OCI-LY1 (cell line): Measurements from ENCODE around the gene ANKRD13A.

Experiments
- H2AFZ ChIP-seq: fragments of 200-600 bp; sonication (generic), shearing (Covaris generic); 2 replicates; pipeline ENCODE4 v1.6.0; 2014; ENCODE audit warnings: antibody characterized with exemption, mild to moderate bottlenecking, low read length
- H3F3A ChIP-seq: fragments of 200-600 bp; sonication (generic), shearing (Covaris generic); 2 replicates; pipeline ENCODE4 v1.6.0; 2014; ENCODE audit warnings: mild to moderate bottlenecking, antibody characterized with exemption, low read length, moderate library complexity; ENCODE audit not compliant: insufficient read depth
- H3K27ac ChIP-seq: fragments of 200-600 bp; sonication (generic); 2 replicates; pipeline ENCODE4 v1.5.1; 2014; ENCODE audit warnings: low read length, mixed run types, mild to moderate bottlenecking, low read depth; ENCODE audit not compliant: poor library complexity, severe bottlenecking
- H3K27me3 ChIP-seq: fragments of 200-600 bp; sonication (generic); 2 replicates; pipeline ENCODE4 v1.6.0; 2014; ENCODE audit warnings: antibody characterized with exemption, mild to moderate bottlenecking, low read length, moderate library complexity; ENCODE audit not compliant: insufficient read depth
- H3K36me3 ChIP-seq: fragments of 200-600 bp; sonication (generic); 2 replicates; pipeline ENCODE4 v1.6.1; 2014; ENCODE audit warnings: mild to moderate bottlenecking, antibody characterized with exemption, low read length, moderate library complexity, mixed read lengths; ENCODE audit not compliant: insufficient read depth
- H3K4me1 ChIP-seq: fragments of 200-600 bp; sonication (generic); 2 replicates; pipeline ENCODE4 v1.5.1; 2014; ENCODE audit warnings: mild to moderate bottlenecking, low read length, moderate library complexity; ENCODE audit not compliant: insufficient read depth, severe bottlenecking
- H3K4me2 ChIP-seq: fragments of 200-600 bp; sonication (generic), shearing (Covaris generic); 2 replicates; pipeline ENCODE4 v1.6.1; 2014; ENCODE audit warnings: low read length
- H3K4me3 ChIP-seq: fragments of 200-600 bp; sonication (generic); 2 replicates; pipeline ENCODE4 v1.5.1; 2014; ENCODE audit warnings: low read length, low read depth, mild to moderate bottlenecking, mixed read lengths; ENCODE audit not compliant: poor library complexity, severe bottlenecking
- H3K79me2 ChIP-seq: fragments of 200-600 bp; shearing (Covaris generic); 2 replicates; pipeline ENCODE4 v1.6.1; 2016; ENCODE audit warnings: mixed run types, low read length, mixed read lengths; ENCODE audit not compliant: insufficient read depth
- H3K9ac ChIP-seq: fragments of 200-600 bp; sonication (generic), shearing (Covaris generic); 2 replicates; pipeline ENCODE4 v1.6.1; 2014; ENCODE audit warnings: mild to moderate bottlenecking, low read length, mixed read lengths
- H3K9me2 ChIP-seq: fragments of 200-600 bp; sonication (generic), shearing (Covaris generic); 2 replicates; pipeline ENCODE4 v1.6.1; 2014; ENCODE audit warnings: low read depth, mild to moderate bottlenecking, low read length, mixed read lengths
- H3K9me3 ChIP-seq: fragments of 200-600 bp; shearing (Covaris generic); 2 replicates; pipeline ENCODE4 v1.6.1; 2014; ENCODE audit warnings: low read length, mixed read lengths
- H4K20me1 ChIP-seq: fragments of 200-600 bp; sonication (generic), shearing (Covaris generic); 2 replicates; pipeline ENCODE4 v1.6.0; 2016; ENCODE audit warnings: mild to moderate bottlenecking, low read length; ENCODE audit not compliant: insufficient read depth
- CTCF ChIP-seq: fragments of 200-600 bp; sonication (generic), shearing (Covaris generic); IDR thresholded peaks from 2 replicates; pipeline ENCODE4 v1.5.1; 2017; ENCODE audit warnings: mild to moderate bottlenecking, antibody characterized with exemption, low read length, moderate library complexity, mixed read lengths
- EZH2 ChIP-seq: fragments of 200-600 bp; sonication (generic), shearing (Covaris generic); IDR thresholded peaks from 2 replicates; pipeline ENCODE4 v1.8.0; 2017; ENCODE audit warnings: borderline replicate concordance, mixed run types, mild to moderate bottlenecking, antibody characterized with exemption, low read length, moderate library complexity, mixed read lengths

Gene ANKRD13A

GRCh38 chr12:110024051-110024450 is 24.8 kb downstream of the ANKRD13A start:
- no peaks in the 10 kb centered on the region for H3K9me3 ChIP-seq
- no peaks in the 10 kb centered on the region for H3K27me3 ChIP-seq
- no peak overlapping the region for H3K9ac ChIP-seq
- H3F3A ChIP-seq: no peaks in the 10 kb centered on the region
- H3K27ac ChIP-seq: no peak overlapping the region
- H2AFZ ChIP-seq: no peak overlapping the region
- H3K4me3 ChIP-seq: no peak overlapping the region
- H3K9me2 ChIP-seq: no peaks in the 10 kb centered on the region
- no peaks in the 10 kb centered on the region for H3K4me1 ChIP-seq
- H3K79me2 ChIP-seq: no peaks in the 10 kb centered on the region
- H3K36me3 ChIP-seq: peaks cover 74% of the 10 kb centered on the region
- H3K4me2 ChIP-seq: no peak overlapping the region
- TF ChIP-seq CTCF (no peak), EZH2 (no peak)
- no peaks in the 10 kb centered on the region for H4K20me1 ChIP-seq

DNA sequence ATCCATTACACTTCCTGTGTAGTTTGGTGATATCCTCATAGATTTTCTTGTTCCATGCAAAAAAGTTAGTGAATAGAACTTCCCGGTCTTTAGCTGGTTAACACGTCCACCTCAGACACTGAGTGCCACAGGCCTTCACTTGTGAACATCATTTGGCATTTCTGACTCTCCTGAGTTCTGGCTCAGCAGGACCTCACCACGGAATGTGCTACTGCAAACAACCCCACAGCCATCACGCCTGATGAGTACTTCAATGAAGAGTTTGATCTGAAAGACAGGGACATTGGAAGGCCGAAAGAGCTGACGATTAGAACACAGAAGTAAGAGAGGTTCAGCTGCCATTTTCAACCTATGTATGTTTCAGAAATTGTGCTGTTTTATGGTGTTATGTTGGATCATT is 29.1 kb downstream of the ANKRD13A start:
- Histone ChIP-seq H3K27ac (no peak overlapping the region), H3K36me3 (peaks cover 73% of the 10 kb centered on the region), H3K4me3 (no peak overlapping the region), H3F3A (no peaks in the 10 kb centered on the region), H4K20me1 (no peaks in the 10 kb centered on the region), H3K27me3 (no peaks in the 10 kb centered on the region), H3K9ac (no peak overlapping the region), H3K4me2 (no peak overlapping the region), H3K9me2 (no peaks in the 10 kb centered on the region), H3K9me3 (no peaks in the 10 kb centered on the region), H3K79me2 (no peaks in the 10 kb centered on the region), H3K4me1 (no peaks in the 10 kb centered on the region), H2AFZ (no peak overlapping the region)
- no peak for TF ChIP-seq CTCF
- no peak for TF ChIP-seq EZH2

DNA sequence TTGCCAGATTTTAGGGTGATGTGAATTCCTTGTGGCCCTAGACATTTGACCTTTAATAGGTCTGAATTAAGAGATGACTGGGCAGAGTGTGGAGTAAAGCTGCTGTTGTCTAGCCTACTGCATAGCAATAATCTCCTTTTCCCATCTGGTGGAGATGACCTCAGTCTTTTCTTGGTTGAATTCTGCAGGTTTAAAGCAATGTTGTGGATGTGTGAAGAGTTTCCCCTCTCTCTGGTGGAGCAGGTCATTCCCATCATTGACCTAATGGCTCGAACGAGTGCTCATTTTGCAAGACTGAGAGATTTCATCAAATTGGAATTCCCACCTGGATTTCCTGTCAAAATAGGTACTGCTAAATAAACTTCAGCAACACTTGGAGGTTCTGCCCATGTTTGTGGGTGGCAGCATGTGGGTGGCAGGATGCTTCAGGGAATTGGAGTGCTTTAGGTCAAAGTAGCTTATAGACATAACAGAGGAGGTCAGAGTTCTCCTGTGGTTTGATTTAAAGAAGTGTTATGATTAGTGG is 30.1 kb downstream of the ANKRD13A start:
- TF ChIP-seq CTCF (no peak), EZH2 (no peak)
- H3K27me3 ChIP-seq: no peaks in the 10 kb centered on the region
- no peak overlapping the region for H3K27ac ChIP-seq
- H3K36me3 ChIP-seq: peaks cover 73% of the 10 kb centered on the region
- H3K79me2 ChIP-seq: no peaks in the 10 kb centered on the region
- H3K4me2 ChIP-seq: no peak overlapping the region
- no peak overlapping the region for H3K9ac ChIP-seq
- no peak overlapping the region for H2AFZ ChIP-seq
- H3K9me2 ChIP-seq: no peaks in the 10 kb centered on the region
- no peaks in the 10 kb centered on the region for H3K4me1 ChIP-seq
- H3K4me3 ChIP-seq: no peak overlapping the region
- no peaks in the 10 kb centered on the region for H3K9me3 ChIP-seq
- no peaks in the 10 kb centered on the region for H4K20me1 ChIP-seq
- H3F3A ChIP-seq: no peaks in the 10 kb centered on the region
